GM19240 (cell line): ENCODE results near the gene MFGE8.

Experiments
- DNase-seq: peaks from one replicate; pipeline ENCODE4 v3.0.0; 2011; ENCODE audit warnings: low spot score; ENCODE audit not compliant: insufficient read length

Gene MFGE8

GRCh38 chr15:88874275-88874674 lies 38.9 kb downstream of the MFGE8 start:
- no peak for DNase-seq

- no peak for DNase-seq
Observed at GRCh38 chr15:88873786-88874185, 39.4 kb downstream of the MFGE8 start.

DNA sequence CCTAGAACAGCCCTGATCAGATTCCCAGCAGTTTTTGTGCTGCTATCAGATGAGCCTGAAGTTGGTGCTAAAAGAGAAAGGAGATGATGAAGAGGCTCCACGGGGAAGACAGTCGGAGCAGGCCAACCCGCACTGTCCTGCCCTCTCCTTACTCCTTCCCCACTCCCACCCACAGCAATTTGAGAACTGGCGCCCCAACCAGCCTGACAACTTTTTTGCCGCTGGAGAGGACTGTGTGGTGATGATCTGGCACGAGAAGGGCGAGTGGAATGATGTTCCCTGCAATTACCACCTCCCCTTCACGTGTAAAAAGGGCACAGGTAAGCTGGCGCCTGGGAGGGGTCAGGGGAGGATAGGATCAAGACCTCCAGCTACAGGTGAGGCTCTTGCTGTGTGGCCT lies 40.5 kb downstream of the MFGE8 start:
- no peak for DNase-seq

- DNase-seq, result no peak
Observed at GRCh38 chr15:88872106-88872505, 41.1 kb downstream of the MFGE8 start.

- DNase-seq, result no peak
Observed at GRCh38 chr15:88871313-88871712, 41.9 kb downstream of the MFGE8 start.

DNA sequence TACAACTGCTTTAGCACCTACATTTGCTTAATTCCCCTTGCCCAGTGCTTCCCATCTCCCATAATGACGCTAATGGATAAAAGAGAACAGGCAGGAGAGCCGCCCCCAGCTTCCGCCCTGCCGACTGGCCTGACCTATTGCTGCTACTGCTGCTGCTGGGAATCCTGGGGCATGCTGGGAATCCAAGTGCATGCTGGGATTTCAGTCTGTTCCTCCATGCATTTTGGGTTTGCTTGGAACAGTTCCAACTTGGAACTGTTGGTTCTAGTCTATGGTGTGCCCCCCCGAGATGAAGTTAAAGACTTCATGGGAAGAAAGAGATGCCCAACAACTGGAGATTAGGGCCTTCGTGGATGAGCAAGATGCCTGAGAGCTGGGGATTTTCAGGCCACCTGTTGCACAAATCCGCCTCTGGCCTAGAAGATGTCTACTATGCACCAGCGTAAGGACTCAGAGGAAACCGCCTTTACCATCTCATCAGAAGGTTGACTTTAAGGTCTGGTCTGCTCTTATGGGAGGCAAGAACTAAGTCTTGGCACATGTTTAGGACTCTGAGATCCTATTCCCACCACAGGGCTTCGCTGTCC lies 46.8 kb downstream of the MFGE8 start:
- no peak for DNase-seq

DNA sequence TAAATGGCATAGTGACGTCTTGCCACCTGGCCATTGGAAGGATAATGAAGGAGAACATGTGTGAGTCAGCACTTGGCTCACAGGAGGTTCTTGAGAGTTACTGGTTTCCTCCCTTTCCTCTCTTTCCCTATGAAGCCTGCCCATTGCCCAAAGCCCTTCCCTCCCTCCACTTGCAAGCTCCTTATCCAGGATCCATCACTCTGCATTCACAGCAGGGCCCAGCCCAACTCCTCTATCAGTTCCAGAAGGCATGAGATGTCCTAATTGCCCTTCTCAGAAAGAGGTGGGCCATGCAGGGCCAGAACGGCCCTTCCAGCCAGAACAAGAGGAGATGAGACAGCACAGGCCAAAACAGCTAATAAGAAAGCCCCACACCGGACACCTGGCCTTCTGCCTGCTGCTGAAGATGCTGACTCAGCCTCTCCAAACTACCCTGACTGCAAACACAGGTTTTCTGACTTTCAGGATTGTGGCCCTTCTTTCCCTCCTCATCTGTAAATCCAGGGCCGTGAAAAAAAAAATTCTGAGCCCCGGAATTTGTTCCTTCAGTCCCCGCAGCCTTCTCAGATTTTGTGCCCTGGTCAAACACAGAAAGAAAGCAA lies 47.6 kb downstream of the MFGE8 start:
- no peak for DNase-seq

- DNase-seq, result no peak
Observed at GRCh38 chr15:88864861-88865497, 48.2 kb downstream of the MFGE8 start.

GRCh38 chr15:88863412-88863811 lies 49.8 kb downstream of the MFGE8 start:
- no peak for DNase-seq

DNA sequence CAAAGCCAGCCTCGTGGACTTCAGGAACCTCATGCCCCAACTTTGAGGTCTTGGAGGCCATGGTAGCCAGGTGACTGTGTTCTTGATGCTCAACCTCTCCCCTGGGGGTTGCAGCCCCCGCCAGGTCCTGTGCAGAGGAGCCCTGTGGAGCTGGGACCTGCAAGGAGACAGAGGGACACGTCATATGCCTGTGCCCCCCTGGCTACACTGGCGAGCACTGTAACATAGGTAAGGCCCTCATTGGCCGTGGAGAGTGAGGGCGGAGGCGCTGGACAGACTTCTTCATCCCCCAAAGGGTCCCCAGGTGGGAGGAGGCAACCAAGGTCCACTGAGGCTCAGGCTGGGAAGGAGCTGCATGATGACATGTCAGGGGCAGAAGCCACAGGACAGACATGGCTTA lies 53.0 kb downstream of the MFGE8 start:
- no peak for DNase-seq

GRCh38 chr15:88859550-88859949 lies 53.6 kb downstream of the MFGE8 start:
- DNase-seq, result no peak

- DNase-seq, result no peak
Observed at GRCh38 chr15:88858934-88859333, 54.2 kb downstream of the MFGE8 start.

DNA sequence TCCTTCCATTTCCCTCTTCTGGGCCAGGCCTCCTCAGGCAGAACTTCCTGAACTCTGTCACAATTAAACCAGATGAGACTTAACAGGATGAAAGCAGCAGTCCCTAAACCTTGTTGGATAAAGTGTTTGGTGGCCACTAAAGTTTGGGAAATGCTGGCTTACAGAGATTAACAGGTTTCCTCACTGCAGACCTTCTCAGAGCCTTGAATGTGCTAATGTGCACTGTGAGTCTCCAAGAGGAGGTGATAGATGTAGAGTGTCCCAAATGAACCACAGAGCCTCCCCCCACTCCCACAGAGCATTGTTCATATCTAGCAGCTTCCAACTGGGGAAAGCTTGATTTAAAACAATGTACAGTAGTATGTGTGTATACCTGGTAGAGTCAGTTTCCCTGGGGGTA lies 60.7 kb downstream of the MFGE8 start:
- DNase-seq, result no peak

- no peak for DNase-seq
Observed at GRCh38 chr15:88849376-88850072, 63.7 kb downstream of the MFGE8 start.
